Liver (tissue), 9 donors: ENCODE data around the gene OAS2. TPM values are rescaled to one million over a fixed set of nuclear protein-coding genes. Genes with fewer than 3 reads are reported as not detected.

Source experiments
- DNase-seq: peaks from one replicate; pipeline ENCODE4 v3.0.0-alpha.2; 2017; ENCODE audit warnings: low spot score
- H3K27ac ChIP-seq, 2 donors: one replicate each; pipeline ENCODE4 v1.7.0; 2013; ENCODE audit warnings: inconsistent platforms in 2 of 2, low read length in 2 of 2, control low read depth in 1 of 2, low read depth in 1 of 2, mild to moderate bottlenecking in 1 of 2
- H3K27me3 ChIP-seq, 4 donors: one replicate each; pipeline versions ENCODE4 v1.6.1 to v1.7.0; 2013; ENCODE audit warnings: low read length in 3 of 4, inconsistent platforms in 1 of 4, mild to moderate bottlenecking in 1 of 4, moderate library complexity in 1 of 4; ENCODE audit not compliant: control insufficient read depth in 4 of 4, insufficient read depth in 4 of 4
- H3K36me3 ChIP-seq, 4 donors: one replicate each; pipeline versions ENCODE4 v1.6.1 to v1.7.0; 2013; ENCODE audit warnings: low read length in 3 of 4, mild to moderate bottlenecking in 3 of 4, low read depth in 1 of 4, moderate library complexity in 1 of 4; ENCODE audit not compliant: control insufficient read depth in 4 of 4, insufficient read depth in 3 of 4
- H3K4me1 ChIP-seq, 4 donors: one replicate each; pipeline versions ENCODE4 v1.6.1 to v1.7.0; 2013; ENCODE audit warnings: low read length in 3 of 4, mild to moderate bottlenecking in 3 of 4, moderate library complexity in 1 of 4; ENCODE audit not compliant: control insufficient read depth in 4 of 4, insufficient read depth in 4 of 4
- H3K4me3 ChIP-seq, 3 donors: one replicate each; pipeline versions ENCODE4 v1.6.1 to v1.7.0; 2013; ENCODE audit warnings: low read length in 3 of 3, control low read depth in 1 of 3, low read depth in 1 of 3, mild to moderate bottlenecking in 1 of 3
- H3K9ac ChIP-seq, 2 donors: one replicate each; pipeline ENCODE4 v1.7.0; 2013; ENCODE audit warnings: low read length in 2 of 2, mild to moderate bottlenecking in 2 of 2, moderate library complexity in 2 of 2, control low read depth in 1 of 2, low read depth in 1 of 2
- H3K9me3 ChIP-seq, 4 donors: one replicate each; pipeline versions ENCODE4 v1.6.1 to v1.7.0; 2013; ENCODE audit warnings: low read length in 3 of 4; ENCODE audit not compliant: control insufficient read depth in 4 of 4
- EGR1 ChIP-seq, 2 donors: IDR thresholded peaks; 2 replicates each; pipeline ENCODE4 v1.6.1; 2016 to 2018; ENCODE audit warnings: antibody characterized with exemption in 2 of 2, low read depth in 2 of 2
- FOXA1 ChIP-seq: IDR thresholded peaks from 2 replicates; pipeline ENCODE4 v1.6.1; 2016; ENCODE audit warnings: antibody characterized with exemption
- FOXA2 ChIP-seq: IDR thresholded peaks from 2 replicates; pipeline ENCODE4 v1.6.1; 2016; ENCODE audit warnings: antibody characterized with exemption
- GABPA ChIP-seq, 2 donors: IDR thresholded peaks in 1 of 2; conservative IDR thresholded peaks in 1 of 2; 2 replicates each; pipeline ENCODE4 v1.6.1; 2016; ENCODE audit warnings: antibody characterized with exemption in 2 of 2, mild to moderate bottlenecking in 1 of 2, moderate library complexity in 1 of 2
- HNF4A ChIP-seq, 2 donors: conservative IDR thresholded peaks; 2 replicates each; pipeline ENCODE4 v1.6.1; 2016; ENCODE audit warnings: antibody characterized with exemption in 2 of 2, mild to moderate bottlenecking in 2 of 2
- HNF4G ChIP-seq: IDR thresholded peaks from 2 replicates; pipeline ENCODE4 v1.6.1; 2016; ENCODE audit warnings: antibody characterized with exemption
- JUND ChIP-seq, 2 donors: IDR thresholded peaks; 2 replicates each; pipeline ENCODE4 v1.6.1; 2016; ENCODE audit warnings: antibody characterized with exemption in 2 of 2
- MAX ChIP-seq: IDR thresholded peaks from 2 replicates; pipeline ENCODE4 v1.6.1; 2016; ENCODE audit warnings: antibody characterized with exemption
- NR2F2 ChIP-seq: IDR thresholded peaks from 2 replicates; pipeline ENCODE4 v1.6.1; 2016; ENCODE audit warnings: antibody characterized with exemption
- REST ChIP-seq: IDR thresholded peaks from 2 replicates; pipeline ENCODE4 v1.6.1; 2016; ENCODE audit warnings: antibody characterized with exemption, mild to moderate bottlenecking
- RXRA ChIP-seq, 2 donors: IDR thresholded peaks; 2 replicates each; pipeline ENCODE4 v1.6.1; 2017 to 2018; ENCODE audit warnings: antibody characterized with exemption in 2 of 2, mild to moderate bottlenecking in 1 of 2
- TAF1 ChIP-seq: conservative IDR thresholded peaks from 2 replicates; pipeline ENCODE4 v1.6.1; 2016; ENCODE audit warnings: antibody characterized with exemption, mild to moderate bottlenecking
- YY1 ChIP-seq: IDR thresholded peaks from 2 replicates; pipeline ENCODE4 v1.6.1; 2016; ENCODE audit warnings: antibody characterized with exemption, mild to moderate bottlenecking
- ZBTB33 ChIP-seq: IDR thresholded peaks from 2 replicates; pipeline ENCODE4 v1.6.1; 2016; ENCODE audit warnings: antibody characterized with exemption
- WGBS: extraction: QIAGEN DNeasy Blood & Tissue Kit; methylation state at CpG from one replicate; pipeline ENCODE4 v1.1.7; 2013; 5-methylcytosine and 5-hydroxymethylcytosine counted together
- polyA plus RNA-seq, 2 donors: library from polyadenylated mRNA; stranded (reverse) in 1 of 2; unstranded in 1 of 2; fragments of 200-250 nt in 1 of 2; fragments of >200 nt in 1 of 2; fragmentation: Nextera tagmentation in 1 of 2; extraction: Ambion mirVana in 1 of 2; gene quantifications; one replicate each; pipeline versions ENCODE4 v1.2.1 to v1.2.3, GENCODE V29; 2013 to 2015
- total RNA-seq, 2 donors: library from RNA; depleted of rRNA; stranded (reverse); fragments of >200 nt; gene quantifications; one replicate each; pipeline ENCODE4 v1.2.3, GENCODE V29; 2014
- TF ChIP-seq, protein P1 (sequence below): fragments of 150-350 bp; IDR thresholded peaks from 2 replicates; pipeline ENCODE4 v1.5.1; 2017; ENCODE audit warnings: improper control_type of control experiment, low read depth, low read length; ENCODE audit not compliant: missing input control
- TF ChIP-seq, protein P2 (sequence below): IDR thresholded peaks from 2 replicates; pipeline ENCODE4 v1.6.1; 2016; ENCODE audit warnings: antibody characterized with exemption
- donor health status: healthy.
- donor health status: healthy.
- donor health status: healthy.
- donor health status: healthy.
- donor health status: healthy.

OAS2 gene
- total and polyA plus RNA-seq, 4 donors, result 3.3 to 9.4 (median 6.9) TPM

DNA sequence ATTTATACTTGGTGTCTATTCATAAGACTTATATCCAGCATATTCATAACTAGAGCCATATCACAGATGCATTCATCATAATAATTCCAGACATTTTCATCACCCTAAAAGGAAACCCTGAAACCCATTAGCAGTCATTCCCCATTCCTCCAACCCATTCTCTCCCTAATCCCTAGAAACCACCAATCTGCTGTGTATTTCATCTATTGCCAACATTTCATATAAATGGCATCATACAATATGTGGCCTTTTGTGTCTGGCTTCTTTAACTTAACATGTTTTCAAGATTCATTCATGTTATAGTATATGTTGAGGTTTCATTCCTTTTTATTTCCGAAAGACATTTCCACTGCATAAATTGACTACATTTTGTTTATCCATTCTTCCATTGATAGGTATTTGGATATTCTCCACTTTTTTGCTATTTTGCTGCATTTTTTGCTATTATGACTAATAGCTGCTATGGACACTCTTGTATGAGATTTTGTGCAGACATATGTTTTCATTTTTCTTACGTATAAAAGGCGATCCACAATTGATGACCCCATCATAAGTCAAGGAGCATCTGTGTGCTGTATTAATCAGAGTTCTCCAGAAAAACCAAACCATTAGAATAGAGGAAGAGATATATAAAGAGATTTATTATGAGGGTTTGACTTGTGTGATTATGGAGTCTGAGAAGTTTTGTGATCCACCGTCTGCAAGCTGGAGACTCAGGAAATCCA lies 5.1 kb upstream of the OAS2 start:
- Histone ChIP-seq H3K9me3 (no peaks in the 10 kb centered on the region), H3K27me3 (no peaks in the 10 kb centered on the region), H3K9ac (no peak overlapping the region), H3K27ac (no peak overlapping the region), H3K4me3 (no peak overlapping the region), H3K4me1 (peaks cover 0 to 5% (median 0%) of the 10 kb centered on the region in 4 donors), H3K36me3 (peaks cover 0 to 7% (median 1%) of the 10 kb centered on the region in 4 donors)
- WGBS, result 88% methylated on average over 4 of the region's 4 CpGs
- no peak for DNase-seq
- no peak for TF ChIP-seq YY1
- TF ChIP-seq REST, result no peak
- TF ChIP-seq, protein P1, sequence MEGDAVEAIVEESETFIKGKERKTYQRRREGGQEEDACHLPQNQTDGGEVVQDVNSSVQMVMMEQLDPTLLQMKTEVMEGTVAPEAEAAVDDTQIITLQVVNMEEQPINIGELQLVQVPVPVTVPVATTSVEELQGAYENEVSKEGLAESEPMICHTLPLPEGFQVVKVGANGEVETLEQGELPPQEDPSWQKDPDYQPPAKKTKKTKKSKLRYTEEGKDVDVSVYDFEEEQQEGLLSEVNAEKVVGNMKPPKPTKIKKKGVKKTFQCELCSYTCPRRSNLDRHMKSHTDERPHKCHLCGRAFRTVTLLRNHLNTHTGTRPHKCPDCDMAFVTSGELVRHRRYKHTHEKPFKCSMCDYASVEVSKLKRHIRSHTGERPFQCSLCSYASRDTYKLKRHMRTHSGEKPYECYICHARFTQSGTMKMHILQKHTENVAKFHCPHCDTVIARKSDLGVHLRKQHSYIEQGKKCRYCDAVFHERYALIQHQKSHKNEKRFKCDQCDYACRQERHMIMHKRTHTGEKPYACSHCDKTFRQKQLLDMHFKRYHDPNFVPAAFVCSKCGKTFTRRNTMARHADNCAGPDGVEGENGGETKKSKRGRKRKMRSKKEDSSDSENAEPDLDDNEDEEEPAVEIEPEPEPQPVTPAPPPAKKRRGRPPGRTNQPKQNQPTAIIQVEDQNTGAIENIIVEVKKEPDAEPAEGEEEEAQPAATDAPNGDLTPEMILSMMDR, result no peak
- no peak for TF ChIP-seq TAF1
- no peak for TF ChIP-seq HNF4A (conservative IDR thresholded peaks at IDR 0.05)
- TF ChIP-seq ZBTB33, result no peak
- no peak for TF ChIP-seq HNF4G
- no peak for TF ChIP-seq JUND (IDR thresholded peaks at IDR 0.05)
- TF ChIP-seq, protein P2, sequence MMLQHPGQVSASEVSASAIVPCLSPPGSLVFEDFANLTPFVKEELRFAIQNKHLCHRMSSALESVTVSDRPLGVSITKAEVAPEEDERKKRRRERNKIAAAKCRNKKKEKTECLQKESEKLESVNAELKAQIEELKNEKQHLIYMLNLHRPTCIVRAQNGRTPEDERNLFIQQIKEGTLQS, result no peak
- no peak for TF ChIP-seq RXRA (IDR thresholded peaks at IDR 0.05)
- no peak for TF ChIP-seq FOXA2
- TF ChIP-seq MAX, result no peak
- TF ChIP-seq GABPA (IDR thresholded peaks at IDR 0.05 in 1 of 2, conservative IDR thresholded peaks at IDR 0.05 in 1 of 2), result no peak
- no peak for TF ChIP-seq EGR1 (IDR thresholded peaks at IDR 0.05; ENCODE audit: low read depth in 2 of 2)

DNA sequence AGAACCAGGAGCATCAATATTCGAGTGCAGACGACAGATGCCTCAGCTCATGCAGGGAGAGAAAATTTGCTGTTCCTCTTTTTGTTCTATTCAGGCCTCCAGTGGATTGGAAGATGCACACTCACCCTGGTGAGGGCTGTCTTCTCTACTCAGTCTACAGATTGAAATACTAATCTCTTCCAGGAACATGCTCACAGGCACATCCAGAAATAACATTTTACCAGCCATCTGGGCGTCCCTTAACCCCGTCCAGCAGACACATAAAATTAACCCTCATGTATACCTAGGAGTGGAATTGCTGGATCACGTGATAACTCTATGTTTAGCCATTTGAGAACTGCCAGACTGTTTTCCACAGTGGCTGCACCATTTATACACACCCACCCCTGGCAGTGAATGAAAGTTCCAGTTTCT lies 4.5 kb upstream of the OAS2 start:
- Histone ChIP-seq H3K4me1 (peaks cover 0 to 10% (median 4%) of the 10 kb centered on the region in 4 donors), H3K4me3 (no peak overlapping the region), H3K27me3 (no peaks in the 10 kb centered on the region), H3K27ac (no peak overlapping the region), H3K9me3 (no peaks in the 10 kb centered on the region), H3K36me3 (peaks cover 0 to 7% (median 1%) of the 10 kb centered on the region in 4 donors), H3K9ac (no peak overlapping the region)
- WGBS, result 64% methylated on average over 5 of the region's 5 CpGs
- DNase-seq, result no peak
- TF ChIP-seq GABPA (IDR thresholded peaks at IDR 0.05 in 1 of 2, conservative IDR thresholded peaks at IDR 0.05 in 1 of 2) (no peak), FOXA1 (no peak), MAX (no peak), ZBTB33 (no peak), YY1 (no peak), HNF4A (conservative IDR thresholded peaks at IDR 0.05) (no peak), NR2F2 (no peak)
- TF ChIP-seq, protein P1, result no peak
